B cell (primary cell): Measurements from ENCODE around the gene CCR5. TPM values are rescaled to one million over a fixed set of nuclear protein-coding genes. Genes with fewer than 3 reads are reported as not detected.
A peak's percentile ranks its signal among the peaks of the same experiment; 100 is the strongest.

Experiments
- ATAC-seq: fragments of 200-7000 bp; cut with Tn5 transposase; one replicate; pipeline ENCODE4 v1.10.0; 2021; ENCODE audit warnings: low read depth, mild to moderate bottlenecking, moderate number of reproducible peaks, moderate library complexity
- CTCF ChIA-PET: fragments of 350-600 bp; sonication (Branson Sonifier 250); formaldehyde crosslinking; loops from one replicate; lab custom pipeline; 2021; ENCODE audit warnings: antibody characterized with exemption, inconsistent platforms; lab: Charles Lee
- POLR2A ChIA-PET: fragments of 350-600 bp; sonication (Branson Sonifier 250); formaldehyde crosslinking; loops from one replicate; lab custom pipeline; 2021; ENCODE audit warnings: antibody characterized with exemption; lab: Charles Lee
- DNase-seq: peaks from one replicate; pipeline ENCODE4 v3.0.0; 2013
- H2AFZ ChIP-seq: 2 replicates; pipeline ENCODE4 v1.6.1; 2012; ENCODE audit warnings: mild to moderate bottlenecking, low read depth, low read length; ENCODE audit not compliant: insufficient read depth, poor library complexity, severe bottlenecking
- H3K27ac ChIP-seq, 2 donors: 1 replicate in 1 of 2; 2 replicates in 1 of 2; pipeline ENCODE4 v1.5.1; 2012 to 2013; ENCODE audit warnings: low read length in 2 of 2, mild to moderate bottlenecking in 2 of 2, moderate library complexity in 1 of 2
- H3K27me3 ChIP-seq, 4 experiments: fragments of 200-600 bp in 1 of 4; sonication (generic) in 1 of 4; replicated peaks in 1 of 4; 1 replicate in 2 of 4; 2 replicates in 2 of 4; pipeline versions ENCODE4 v1.6.1 to v1.7.0; 2013 to 2016; ENCODE audit warnings: low read length in 3 of 4, mild to moderate bottlenecking in 2 of 4, mixed read lengths in 1 of 4, moderate library complexity in 1 of 4; ENCODE audit not compliant: insufficient read depth in 4 of 4, control insufficient read depth in 3 of 4; ENCODE audit errors: control extremely low read depth in 1 of 4
- H3K36me3 ChIP-seq, 2 experiments: replicated peaks in 1 of 2; 1 replicate in 1 of 2; 2 replicates in 1 of 2; pipeline versions ENCODE4 v1.6.1 to v1.7.1; 2013; ENCODE audit warnings: low read length in 1 of 2; ENCODE audit not compliant: insufficient read depth in 2 of 2, control insufficient read depth in 1 of 2; ENCODE audit errors: control extremely low read depth in 1 of 2, extremely low read depth in 1 of 2
- H3K4me1 ChIP-seq, 2 donors: fragments of 200-600 bp in 1 of 2; sonication (generic) in 1 of 2; 1 replicate in 1 of 2; 2 replicates in 1 of 2; pipeline versions ENCODE4 v1.5.1 to v1.6.1; 2013 to 2017; ENCODE audit warnings: low read length in 2 of 2; ENCODE audit not compliant: control insufficient read depth in 2 of 2, insufficient read depth in 2 of 2
- H3K4me2 ChIP-seq: replicated peaks from 2 replicates; pipeline ENCODE3; 2012; ENCODE audit warnings: mild to moderate bottlenecking, low read depth, low read length; ENCODE audit not compliant: poor library complexity, severe bottlenecking
- H3K4me3 ChIP-seq, 5 experiments: fragments of 200-600 bp in 1 of 5; sonication (generic) in 1 of 5; 1 replicate in 3 of 5; 2 replicates in 2 of 5; pipeline versions ENCODE4 v1.5.1 to v1.7.0; 2011 to 2016; ENCODE audit warnings: low read length in 4 of 5, mild to moderate bottlenecking in 4 of 5, low read depth in 2 of 5, control low read depth in 1 of 5, moderate library complexity in 1 of 5; ENCODE audit not compliant: insufficient read depth in 1 of 5; ENCODE audit errors: control extremely low read depth in 1 of 5, extremely low read depth in 1 of 5
- H3K79me2 ChIP-seq: fragments of 200-600 bp; sonication (generic); one replicate; pipeline ENCODE4 v1.6.0; 2016; ENCODE audit warnings: low read length; ENCODE audit not compliant: control insufficient read depth, insufficient read depth
- H3K9ac ChIP-seq: fragments of 200-600 bp; sonication (generic); 2 replicates; pipeline ENCODE4 v1.6.1; 2017; ENCODE audit warnings: mild to moderate bottlenecking, low read length, moderate library complexity
- H3K9me3 ChIP-seq, 3 donors: one replicate each; pipeline versions ENCODE4 v1.6.1 to v1.7.1; 2013; ENCODE audit warnings: low read length in 2 of 3; ENCODE audit not compliant: control insufficient read depth in 2 of 3, insufficient read depth in 1 of 3; ENCODE audit errors: control extremely low read depth in 1 of 3
- H4K20me1 ChIP-seq: 2 replicates; pipeline ENCODE4 v1.6.0; 2012; ENCODE audit warnings: mild to moderate bottlenecking, low read length; ENCODE audit not compliant: insufficient read depth, control insufficient read depth, poor library complexity, severe bottlenecking
- H3K27ac Mint-ChIP-seq: one replicate; pipeline ENCODE4 v1.8.0; 2021; ENCODE audit warnings: mixed read lengths
- H3K27me3 Mint-ChIP-seq: one replicate; pipeline ENCODE4 v1.8.0; 2021; ENCODE audit warnings: mixed read lengths
- H3K4me1 Mint-ChIP-seq: one replicate; pipeline ENCODE4 v1.8.0; 2021; ENCODE audit warnings: mixed read lengths
- H3K4me3 Mint-ChIP-seq: one replicate; pipeline ENCODE4 v1.8.0; 2021; ENCODE audit warnings: mixed read lengths
- H3K9me3 Mint-ChIP-seq: one replicate; pipeline ENCODE4 v1.8.0; 2022; ENCODE audit warnings: mixed read lengths; ENCODE audit not compliant: insufficient read depth
- EZH2 ChIP-seq: IDR thresholded peaks from 2 replicates; pipeline ENCODE4 v1.6.1; 2012; ENCODE audit warnings: borderline replicate concordance, low read depth, mild to moderate bottlenecking, moderate library complexity, low read length; ENCODE audit not compliant: insufficient read depth, poor library complexity, severe bottlenecking
- WGBS: methylation state at CpG from one replicate; pipeline ENCODE4 v1.1.5; 2013; ENCODE audit warnings: missing lambda C conversion rate; ENCODE audit not compliant: insufficient coverage; 5-methylcytosine and 5-hydroxymethylcytosine counted together
- intact Hi-C: fragments of 100-400 bp; cut with micrococcal nuclease; formaldehyde crosslinking; loops from one replicate; pipeline ENCODE4 v1.10.0; 2022
- polyA plus RNA-seq: library from polyadenylated mRNA; depleted of rRNA; stranded (reverse); fragments of >200 nt; gene quantifications from 2 replicates; pipeline ENCODE4 v1.2.3, GENCODE V29; 2012
- total RNA-seq, 2 donors: library from RNA; stranded (reverse); fragments of 120-200 nt in 1 of 2; gene quantifications; 1 replicate in 1 of 2; 2 replicates in 1 of 2; pipeline versions ENCODE4 v1.2.3 to v1.2.4, GENCODE V29; 2013 to 2022
- TF ChIP-seq, protein P1 (sequence below): fragments of 200-600 bp; IDR thresholded peaks from one replicate; pipeline ENCODE4 v1.8.0; 2022; ENCODE audit warnings: antibody characterized with exemption, mild to moderate bottlenecking

CCR5 gene
- total and polyA plus RNA-seq, 2 donors (not counting 1 experiment from before 2014, with no cell fraction given) = 0.15 to 0.21 TPM

DNA sequence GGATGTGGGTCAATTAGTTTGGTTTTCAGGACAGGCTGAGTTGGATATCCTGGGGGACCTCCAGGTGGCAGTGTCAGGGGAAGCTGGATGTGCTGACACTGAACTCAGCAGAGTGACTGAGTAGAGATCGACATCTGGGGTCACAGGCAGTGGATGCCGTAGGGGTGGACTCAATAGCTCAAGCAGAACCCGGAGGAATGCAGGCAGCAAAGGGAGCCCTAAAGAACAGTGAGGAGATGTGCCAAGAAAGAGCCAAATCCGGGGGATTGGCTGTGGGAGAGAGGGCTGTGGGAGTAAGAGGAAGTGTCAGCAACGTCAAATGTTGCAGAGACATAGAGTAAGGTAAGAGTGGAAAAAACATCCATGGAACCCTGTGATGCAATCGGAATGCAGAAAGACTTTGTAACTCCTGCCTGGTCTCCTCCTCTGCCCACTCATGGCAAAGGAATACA is 24.5 kb downstream of the CCR5 start:
- no peak overlapping the region for H2AFZ ChIP-seq
- H3K27me3 ChIP-seq = no peaks in the 10 kb centered on the region
- no peak overlapping the region for H3K4me3 Mint-ChIP-seq
- no peaks in the 10 kb centered on the region for H4K20me1 ChIP-seq
- no peaks in the 10 kb centered on the region for H3K27me3 Mint-ChIP-seq
- TF ChIP-seq EZH2 = no peak
- TF ChIP-seq, protein P1, sequence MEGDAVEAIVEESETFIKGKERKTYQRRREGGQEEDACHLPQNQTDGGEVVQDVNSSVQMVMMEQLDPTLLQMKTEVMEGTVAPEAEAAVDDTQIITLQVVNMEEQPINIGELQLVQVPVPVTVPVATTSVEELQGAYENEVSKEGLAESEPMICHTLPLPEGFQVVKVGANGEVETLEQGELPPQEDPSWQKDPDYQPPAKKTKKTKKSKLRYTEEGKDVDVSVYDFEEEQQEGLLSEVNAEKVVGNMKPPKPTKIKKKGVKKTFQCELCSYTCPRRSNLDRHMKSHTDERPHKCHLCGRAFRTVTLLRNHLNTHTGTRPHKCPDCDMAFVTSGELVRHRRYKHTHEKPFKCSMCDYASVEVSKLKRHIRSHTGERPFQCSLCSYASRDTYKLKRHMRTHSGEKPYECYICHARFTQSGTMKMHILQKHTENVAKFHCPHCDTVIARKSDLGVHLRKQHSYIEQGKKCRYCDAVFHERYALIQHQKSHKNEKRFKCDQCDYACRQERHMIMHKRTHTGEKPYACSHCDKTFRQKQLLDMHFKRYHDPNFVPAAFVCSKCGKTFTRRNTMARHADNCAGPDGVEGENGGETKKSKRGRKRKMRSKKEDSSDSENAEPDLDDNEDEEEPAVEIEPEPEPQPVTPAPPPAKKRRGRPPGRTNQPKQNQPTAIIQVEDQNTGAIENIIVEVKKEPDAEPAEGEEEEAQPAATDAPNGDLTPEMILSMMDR = no peak
- no peaks in the 10 kb centered on the region for H3K36me3 ChIP-seq
- H3K4me1 ChIP-seq = peaks cover 10 to 16% of the 10 kb centered on the region in 2 donors
- peaks cover 24% of the 10 kb centered on the region for H3K4me1 Mint-ChIP-seq
- H3K9ac ChIP-seq = no peak overlapping the region
- no peak overlapping the region for H3K27ac ChIP-seq
- H3K9me3 ChIP-seq = no peaks in the 10 kb centered on the region
- no peak for DNase-seq
- intact Hi-C loops = no loop called here
- ATAC-seq = no peak
- no peak overlapping the region for H3K27ac Mint-ChIP-seq
- H3K9me3 Mint-ChIP-seq = no peaks in the 10 kb centered on the region
- H3K4me2 ChIP-seq = no peak overlapping the region
- ChIA-PET POLR2A (no interaction called here), CTCF (no interaction called here)
- H3K4me3 ChIP-seq = no peak overlapping the region
- WGBS = 72% methylated on average over 6 of the region's 6 CpGs
- H3K79me2 ChIP-seq = no peaks in the 10 kb centered on the region

GRCh38 chr3:46395766-46396530 is 25.2 kb downstream of the CCR5 start:
- POLR2A ChIA-PET = no interaction called here

More at GRCh38 chr3:46395766-46396530, 25.2 kb downstream of the CCR5 start:
- Histone ChIP-seq H2AFZ (no peak overlapping the region), H3K9me3 (no peaks in the 10 kb centered on the region), H3K36me3 (no peaks in the 10 kb centered on the region), H3K79me2 (no peaks in the 10 kb centered on the region), H3K9ac (no peak overlapping the region), H4K20me1 (no peaks in the 10 kb centered on the region), H3K4me3 (no peak overlapping the region), H3K4me1 (peaks cover 10 to 16% of the 10 kb centered on the region in 2 donors), H3K27ac (no peak overlapping the region), H3K4me2 (peak overlapping the region; percentile 39), H3K27me3 (no peaks in the 10 kb centered on the region)
- Mint-ChIP-seq H3K4me3 (no peak overlapping the region), H3K4me1 (peaks cover 24% of the 10 kb centered on the region), H3K27me3 (no peaks in the 10 kb centered on the region), H3K9me3 (no peaks in the 10 kb centered on the region), H3K27ac (peak overlapping the region; percentile 12)
- intact Hi-C loops = no loop called here
- TF ChIP-seq, protein P1 = no peak
- no peak for TF ChIP-seq EZH2
- CTCF ChIA-PET = no interaction called here
- 25% methylated on average over 4 of the region's 6 CpGs for WGBS
- ATAC-seq = no peak
- no peak for DNase-seq
